H1 (cell line): Measurements from ENCODE around the gene HCAR1.

Source experiments
- EZH2 ChIP-seq: fragments of 200-600 bp; sonication (generic); IDR thresholded peaks from 2 replicates; pipeline ENCODE4 v1.7.1; 2012; ENCODE audit warnings: low read depth, mild to moderate bottlenecking, moderate library complexity, low read length, inconsistent platforms; ENCODE audit not compliant: severe bottlenecking
- POLR2AphosphoS5 ChIP-seq: IDR thresholded peaks from 2 replicates; pipeline ENCODE4 v1.6.1; 2011; ENCODE audit warnings: low read depth, low read length

GRCh38 chr12:122724641-122725243 is 5.9 kb downstream of the HCAR1 start:
- TF ChIP-seq EZH2: no peak
- no peak for TF ChIP-seq POLR2AphosphoS5
